Breast epithelium (tissue), 4 donors: Measurements from ENCODE around the gene CTNNA2. TPM values are rescaled to one million over a fixed set of nuclear protein-coding genes. Genes with fewer than 3 reads are reported as not detected.

Experiments
- DNase-seq, 2 donors: peaks; one replicate each; pipeline ENCODE4 v3.0.0-alpha.2; 2019; ENCODE audit warnings: low spot score in 2 of 2
- H3K27ac ChIP-seq, 2 donors: fragments of 200-600 bp; sonication (generic) in 1 of 2; one replicate each; pipeline ENCODE4 v1.5.1; 2016 to 2019; ENCODE audit warnings: mild to moderate bottlenecking in 1 of 2
- H3K27me3 ChIP-seq, 2 donors: fragments of 200-600 bp; sonication (generic) in 1 of 2; one replicate each; pipeline versions ENCODE4 v1.5.1 to v1.6.0; 2017 to 2019; ENCODE audit warnings: control low read depth in 1 of 2, mild to moderate bottlenecking in 1 of 2
- H3K36me3 ChIP-seq: fragments of 200-600 bp; one replicate; pipeline ENCODE4 v1.5.1; 2019
- H3K4me1 ChIP-seq, 2 donors: fragments of 200-600 bp; sonication (generic); one replicate each; pipeline ENCODE4 v1.5.1; 2016 to 2019; ENCODE audit warnings: control low read depth in 1 of 2
- H3K4me3 ChIP-seq, 3 donors: fragments of 200-600 bp; sonication (generic); 1 replicate in 2 of 3; 2 replicates in 1 of 3; pipeline ENCODE4 v1.5.1; 2016 to 2019; ENCODE audit warnings: mild to moderate bottlenecking in 3 of 3, moderate library complexity in 2 of 3
- H3K9me3 ChIP-seq, 2 donors: fragments of 200-600 bp; sonication (generic) in 1 of 2; one replicate each; pipeline ENCODE4 v1.5.1; 2016 to 2019; ENCODE audit warnings: control low read depth in 1 of 2
- CTCF ChIP-seq, 3 donors: fragments of 450-650 bp; IDR thresholded peaks; one replicate each; pipeline ENCODE4 v1.5.1; 2016 to 2017; ENCODE audit warnings: antibody characterized with exemption in 3 of 3, mild to moderate bottlenecking in 3 of 3, moderate library complexity in 3 of 3
- POLR2A ChIP-seq: fragments of 450-650 bp; IDR thresholded peaks from one replicate; pipeline ENCODE4 v1.6.1; 2016; ENCODE audit warnings: antibody characterized with exemption, mild to moderate bottlenecking, moderate library complexity
- POLR2AphosphoS5 ChIP-seq, 3 donors: sonication (generic); formaldehyde crosslinking; IDR thresholded peaks; one replicate each; pipeline ENCODE4 v1.6.1; 2017; ENCODE audit warnings: antibody characterized with exemption in 3 of 3
- intact Hi-C: fragments of 100-400 bp; cut with DNase I; formaldehyde crosslinking; loops from one replicate; pipeline ENCODE4 v1.15.1; 2023; ENCODE audit warnings: low total_unique reads
- total RNA-seq, 3 donors: library from RNA; depleted of rRNA; stranded (reverse); fragments of >200 nt; gene quantifications; one replicate each; pipeline ENCODE4 v1.1.0, GENCODE V29; 2016

CTNNA2 gene
- total RNA-seq, 3 donors from 2014 or later: 0.16 TPM; not detected in 2

- H3K4me1 ChIP-seq: no peaks in the 10 kb centered on the region
- no peak overlapping the region for H3K27ac ChIP-seq
- TF ChIP-seq CTCF (IDR thresholded peaks at IDR 0.05) (no peak), POLR2A (no peak), POLR2AphosphoS5 (IDR thresholded peaks at IDR 0.05) (no peak)
- no peaks in the 10 kb centered on the region for H3K27me3 ChIP-seq
- no peaks in the 10 kb centered on the region for H3K9me3 ChIP-seq
- intact Hi-C loops: no loop called here
- DNase-seq: no peak
- no peak overlapping the region for H3K4me3 ChIP-seq
- H3K36me3 ChIP-seq: no peaks in the 10 kb centered on the region
These were observed 779.6 kb downstream of the CTNNA2 start for GRCh38 chr2:80292474-80292873.

GRCh38 chr2:80293039-80293438 is 780.2 kb downstream of the CTNNA2 start:
- TF ChIP-seq POLR2AphosphoS5 (IDR thresholded peaks at IDR 0.05): no peak
- no peak for TF ChIP-seq CTCF (IDR thresholded peaks at IDR 0.05)
- no peak for TF ChIP-seq POLR2A

GRCh38 chr2:80298954-80299353 is 786.1 kb downstream of the CTNNA2 start:
- Histone ChIP-seq H3K9me3 (no peaks in the 10 kb centered on the region), H3K27me3 (peaks cover 0 to 27% of the 10 kb centered on the region in 2 donors), H3K27ac (no peak overlapping the region), H3K4me1 (no peaks in the 10 kb centered on the region), H3K4me3 (no peak overlapping the region), H3K36me3 (no peaks in the 10 kb centered on the region)
- no peak for DNase-seq
- intact Hi-C loops: loop anchor here (1.0 kb wide), 1 partner anchor 32 kb away; no protein-coding TSS in a partner anchor
- no peak for TF ChIP-seq POLR2A
- no peak for TF ChIP-seq CTCF (IDR thresholded peaks at IDR 0.05)
- no peak for TF ChIP-seq POLR2AphosphoS5 (IDR thresholded peaks at IDR 0.05)

More at GRCh38 chr2:80293039-80293438, 780.2 kb downstream of the CTNNA2 start:
- Histone ChIP-seq H3K4me1 (no peaks in the 10 kb centered on the region), H3K27ac (no peak overlapping the region), H3K36me3 (no peaks in the 10 kb centered on the region), H3K27me3 (no peaks in the 10 kb centered on the region), H3K9me3 (no peaks in the 10 kb centered on the region), H3K4me3 (no peak overlapping the region)
- no peak for DNase-seq
- intact Hi-C loops: no loop called here

GRCh38 chr2:80299661-80300060 is 786.8 kb downstream of the CTNNA2 start:
- Histone ChIP-seq H3K4me1 (no peaks in the 10 kb centered on the region), H3K4me3 (no peak overlapping the region), H3K9me3 (no peaks in the 10 kb centered on the region), H3K27ac (no peak overlapping the region), H3K27me3 (peaks cover 0 to 33% of the 10 kb centered on the region in 2 donors), H3K36me3 (no peaks in the 10 kb centered on the region)
- no peak for DNase-seq
- intact Hi-C loops: loop anchor here (1.0 kb wide), 1 partner anchor 32 kb away; no protein-coding TSS in a partner anchor
- no peak for TF ChIP-seq POLR2AphosphoS5 (IDR thresholded peaks at IDR 0.05)
- TF ChIP-seq POLR2A: no peak
- TF ChIP-seq CTCF (IDR thresholded peaks at IDR 0.05): no peak

GRCh38 chr2:80300346-80300745 is 787.5 kb downstream of the CTNNA2 start:
- Histone ChIP-seq H3K9me3 (no peaks in the 10 kb centered on the region), H3K4me3 (no peak overlapping the region), H3K36me3 (no peaks in the 10 kb centered on the region), H3K27ac (no peak overlapping the region), H3K4me1 (no peaks in the 10 kb centered on the region), H3K27me3 (peaks cover 0 to 39% of the 10 kb centered on the region in 2 donors)
- intact Hi-C loops: no loop called here
- DNase-seq: no peak
- TF ChIP-seq POLR2A (no peak), POLR2AphosphoS5 (IDR thresholded peaks at IDR 0.05) (no peak), CTCF (IDR thresholded peaks at IDR 0.05) (no peak)
